Esophagus mucosa (tissue), 1 donor: Measurements from ENCODE around the gene F5. TPM values are rescaled to one million over a fixed set of nuclear protein-coding genes. Genes with fewer than 3 reads are reported as not detected.
"Not testable (repeated sequence)": the region's sequence is repeated elsewhere in the genome, so short reads cannot be mapped to it uniquely, and the experiment has no call there.

Experiments used
- ATAC-seq: fragments of 200-7000 bp; cut with Tn5 transposase; one replicate; pipeline ENCODE4 v1.9.1; 2020
- total RNA-seq: library from RNA; stranded (reverse); gene quantifications from one replicate; pipeline ENCODE4 v1.2.4, GENCODE V29; 2023
- donor health status: DM: yes; HTN: yes; CAD: no.

F5 gene
- total RNA-seq, 1 donor from 2014 or later, result 0.20 TPM

GRCh38 chr1:169508432-169509338, 77.6 kb downstream of the F5 start:
- no peak for ATAC-seq

- no peak for ATAC-seq
These were observed 78.9 kb downstream of the F5 start for GRCh38 chr1:169507413-169507812.

- ATAC-seq, result not testable (repeated sequence)
These were observed 82.7 kb downstream of the F5 start for GRCh38 chr1:169503601-169504000.

GRCh38 chr1:169499807-169500206, 86.5 kb downstream of the F5 start:
- no peak for ATAC-seq

- peak; percentile 73 for ATAC-seq
These were observed 89.0 kb downstream of the F5 start for GRCh38 chr1:169497317-169497716.

- peak; percentile 64 for ATAC-seq
These were observed 90.4 kb downstream of the F5 start for GRCh38 chr1:169495916-169496315.

- peak; percentile 80 for ATAC-seq
These were observed 91.1 kb downstream of the F5 start for GRCh38 chr1:169495046-169495775.

- no peak for ATAC-seq
These were observed 91.9 kb downstream of the F5 start for GRCh38 chr1:169494343-169494742.

- ATAC-seq, result no peak
These were observed 93.0 kb downstream of the F5 start for GRCh38 chr1:169493251-169493650.

- peak; percentile 51 for ATAC-seq
These were observed 94.4 kb downstream of the F5 start for GRCh38 chr1:169491845-169492281.

- ATAC-seq, result no peak
These were observed 98.1 kb downstream of the F5 start for GRCh38 chr1:169488157-169488556.

GRCh38 chr1:169487561-169487960, 98.7 kb downstream of the F5 start:
- ATAC-seq, result no peak

- ATAC-seq, result no peak
These were observed 99.1 kb downstream of the F5 start for GRCh38 chr1:169487133-169487532.

- no peak for ATAC-seq
These were observed 99.8 kb downstream of the F5 start for GRCh38 chr1:169486281-169487051.

GRCh38 chr1:169485431-169486280, 100.6 kb downstream of the F5 start, which contains the start of gene SLC19A2:
TSS of gene SLC19A2 (minus strand) at chr1:169485944. CDS start at chr1:169485766, 178 bp downstream.
- peak; percentile 99 for ATAC-seq

- ATAC-seq, result peak; percentile 64
These were observed 101.4 kb downstream of the F5 start for GRCh38 chr1:169484683-169485430.

- peak; percentile 43 for ATAC-seq
These were observed 102.2 kb downstream of the F5 start for GRCh38 chr1:169484101-169484500.

GRCh38 chr1:169483500-169483966, 102.7 kb downstream of the F5 start:
- ATAC-seq, result no peak

- no peak for ATAC-seq
These were observed 106.8 kb downstream of the F5 start for GRCh38 chr1:169479363-169480066.

GRCh38 chr1:169478094-169478672, 108.1 kb downstream of the F5 start:
- no peak for ATAC-seq
